ENCODE data around the gene TNIK.
A peak's percentile ranks its signal among the peaks of the same experiment; 100 is the strongest.

TNIK gene

DNA sequence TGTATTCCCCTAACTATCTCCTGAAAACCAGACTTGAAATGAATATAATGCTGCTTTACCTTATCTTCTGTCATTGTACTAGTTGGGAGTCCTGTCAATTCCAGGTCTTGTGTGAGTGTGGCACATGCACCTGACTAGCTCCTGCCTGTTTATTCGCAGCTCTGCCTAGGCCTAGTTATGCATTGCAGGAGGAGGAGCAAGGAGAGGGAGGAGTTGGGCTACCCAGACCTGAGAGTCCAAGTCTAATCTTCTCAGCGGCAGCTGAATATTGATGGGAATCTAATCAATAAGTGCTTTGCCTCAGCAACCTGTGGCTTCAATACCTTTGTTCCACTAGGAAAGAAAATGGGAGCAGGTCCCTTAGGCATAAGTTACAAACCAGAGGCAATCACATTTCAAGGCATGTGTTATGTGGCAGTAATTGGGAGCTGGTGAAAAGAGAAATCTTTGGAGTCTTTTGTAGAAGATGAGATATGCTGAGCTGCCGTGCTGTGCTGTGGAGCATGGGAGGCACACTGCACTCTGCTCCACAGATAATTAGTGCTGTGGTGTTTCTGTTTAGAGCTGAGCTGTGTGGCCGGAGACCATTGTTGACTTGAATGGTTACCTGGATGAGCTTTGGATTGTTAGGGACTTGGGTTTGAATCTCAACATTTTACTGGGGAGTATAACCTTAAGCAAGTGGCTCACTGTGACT lies 433.5 kb downstream of the TNIK start, which contains the start of gene SLC2A2:
SLC2A2 (minus strand) TSS at position 124 of the 697 bp plus-strand sequence; CDS start at position 74, 50 bp downstream.
- no peak for DNase-seq (ENCODE audit: low spot score)

DNA sequence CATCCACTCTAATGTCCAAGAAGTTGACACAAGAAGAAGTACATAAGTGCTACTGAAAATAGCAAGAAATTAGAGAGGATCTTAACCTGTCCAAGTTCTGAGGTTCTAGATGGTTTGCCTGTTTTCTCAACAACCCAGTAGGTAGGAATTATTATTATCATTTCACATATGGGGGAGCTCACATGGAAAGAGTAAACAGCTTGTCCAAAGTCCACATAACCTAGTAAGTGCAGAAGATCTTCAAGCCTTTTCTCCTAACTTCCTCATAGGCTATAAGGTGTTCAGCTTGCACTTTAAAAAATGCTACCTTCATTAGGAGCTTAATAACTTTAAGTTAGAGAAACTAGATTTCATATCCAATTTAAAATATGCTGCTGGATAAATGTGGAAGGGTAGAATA lies 436.6 kb downstream of the TNIK start:
- no peak for DNase-seq (ENCODE audit: low spot score)

DNA sequence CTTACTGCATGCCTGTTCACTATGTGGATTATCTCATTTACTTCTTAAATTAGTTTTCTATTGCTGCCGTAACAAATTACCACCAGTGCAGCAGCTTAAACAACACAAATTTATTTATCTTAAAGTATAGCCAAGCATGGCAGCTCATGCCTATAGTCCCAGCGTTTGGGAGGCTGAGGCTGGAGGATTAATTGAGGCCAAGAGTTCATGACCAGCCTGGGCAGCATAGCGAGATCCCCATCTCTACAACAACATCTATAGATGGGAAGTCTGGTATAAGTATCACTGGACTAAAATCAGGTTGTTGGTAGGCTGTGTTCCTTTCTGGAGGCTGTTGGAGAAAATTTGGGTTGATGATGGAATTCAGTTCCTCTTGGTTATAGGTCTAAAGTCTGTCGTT lies 438.8 kb downstream of the TNIK start:
- no peak for DNase-seq (ENCODE audit: low spot score)

DNA sequence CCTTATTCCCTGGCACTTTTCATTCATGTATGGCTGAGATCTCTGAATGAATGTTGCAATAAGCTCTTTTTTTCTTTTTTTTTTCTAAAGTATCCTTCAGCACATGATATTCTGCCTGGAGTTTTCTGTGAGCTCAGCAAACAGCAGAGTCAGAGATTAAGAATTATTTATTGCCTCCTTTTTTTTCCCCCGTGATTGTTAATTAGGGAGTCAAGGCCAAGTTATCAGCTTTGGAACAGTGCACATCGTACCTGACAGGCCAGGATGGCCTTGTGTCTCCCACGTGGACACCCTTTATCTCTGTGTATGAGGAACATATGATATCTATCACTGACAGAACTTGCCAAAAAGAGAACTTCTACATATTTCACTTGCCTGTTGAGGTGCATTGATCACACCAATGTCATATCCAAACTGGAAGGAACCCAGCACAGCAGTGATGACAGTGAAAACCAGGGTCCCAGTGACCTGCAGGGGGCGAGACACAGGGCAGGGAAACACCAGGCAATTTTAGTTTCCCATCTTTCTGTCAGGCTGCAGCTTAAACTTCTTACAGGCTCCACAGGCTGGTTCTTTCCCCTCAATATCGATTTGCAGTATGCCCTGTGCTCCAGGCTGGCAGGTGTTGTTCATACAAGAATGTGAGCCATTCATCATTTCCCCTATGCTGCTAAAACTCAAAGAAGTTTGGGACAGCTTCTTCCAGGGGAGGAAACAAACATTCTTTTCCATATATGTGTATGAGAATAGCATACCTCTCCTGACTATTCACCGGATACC lies 441.9 kb downstream of the TNIK start:
- peak; percentile 2 for DNase-seq (ENCODE audit: low spot score)

DNA sequence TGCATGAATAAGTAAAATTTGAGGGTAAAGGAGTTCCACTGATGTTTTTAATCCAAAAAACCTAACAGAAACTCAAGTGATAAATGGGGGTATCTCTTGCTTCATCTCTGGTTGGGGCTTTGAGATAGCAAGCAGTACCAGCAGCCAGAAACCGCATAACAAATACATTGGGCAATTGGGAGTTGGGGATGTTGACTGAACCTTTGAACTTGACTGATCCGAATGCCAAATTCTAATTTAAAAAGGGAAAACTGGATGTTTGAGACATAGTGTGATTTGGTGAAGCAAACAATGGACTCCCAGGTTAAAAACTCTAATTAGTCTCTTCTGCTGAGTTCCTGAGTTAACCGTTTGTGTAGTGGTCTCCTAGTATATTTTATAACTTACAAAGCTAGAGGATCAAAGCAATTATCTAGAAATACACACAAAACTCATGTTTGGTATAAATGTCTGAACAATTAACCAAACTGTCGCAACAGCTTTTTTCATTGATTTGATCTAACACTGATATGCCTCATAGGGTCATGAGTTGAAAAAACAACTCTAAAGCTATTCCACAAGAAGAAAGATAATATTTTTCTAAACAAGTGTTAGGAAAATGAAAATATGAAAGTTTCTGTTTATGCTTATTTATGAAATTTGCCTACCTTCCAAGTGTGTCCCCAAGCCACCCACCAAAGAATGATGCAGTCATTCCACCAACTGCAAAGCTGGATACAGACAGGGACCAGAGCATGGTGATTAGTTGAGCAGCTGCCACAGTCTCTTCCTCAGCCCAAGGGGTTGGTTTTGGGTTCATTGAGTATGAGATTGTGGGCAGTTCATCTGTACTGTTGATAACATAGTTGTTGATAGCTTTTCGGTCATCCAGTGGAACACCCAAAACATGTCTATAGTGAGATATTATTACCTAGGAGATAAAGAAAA lies 446.1 kb downstream of the TNIK start:
- no peak for DNase-seq (ENCODE audit: low spot score)

DNA sequence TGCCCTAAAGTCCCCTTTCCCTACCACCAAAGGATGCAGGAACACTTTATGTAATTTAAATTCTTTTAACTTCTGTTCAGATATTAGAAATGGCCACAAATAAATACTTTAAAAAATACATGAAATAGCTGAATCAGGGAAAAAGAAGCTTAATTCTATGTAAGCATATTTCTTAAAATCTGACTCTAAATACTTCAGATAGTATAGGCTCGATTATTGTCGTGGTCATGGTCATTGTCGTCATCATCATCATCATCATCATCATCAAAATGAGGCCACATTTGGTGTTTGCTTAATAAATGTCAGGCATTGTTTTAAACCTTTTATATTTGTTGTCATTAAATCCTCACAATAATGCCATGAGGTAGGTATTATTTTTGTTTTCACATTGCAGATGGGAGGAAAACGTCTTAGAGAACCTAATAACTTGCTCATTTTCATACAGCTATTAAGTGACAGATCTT lies 448.3 kb downstream of the TNIK start:
- no peak for DNase-seq (ENCODE audit: low spot score)
